C4-2B (cell line): ENCODE results near the gene DGKI.

Source experiments
- H3K27ac ChIP-seq: fragments of 450-650 bp; 2 replicates; pipeline ENCODE4 v1.5.1; 2017
- CTCF ChIP-seq: fragments of 450-650 bp; conservative IDR thresholded peaks from 2 replicates; pipeline ENCODE4 v1.5.1; 2017; ENCODE audit warnings: mild to moderate bottlenecking
- ZFX ChIP-seq: fragments of 450-650 bp; IDR thresholded peaks from 2 replicates; pipeline ENCODE4 v1.6.1; 2017

Gene DGKI

GRCh38 chr7:137445268-137445667, 401.5 kb downstream of the DGKI start:
- no peak for TF ChIP-seq ZFX
- no peak for TF ChIP-seq CTCF
- no peak overlapping the region for H3K27ac ChIP-seq

- TF ChIP-seq ZFX (no peak), CTCF (no peak)
- H3K27ac ChIP-seq, result no peak overlapping the region
Observed at GRCh38 chr7:137443616-137444015, 403.2 kb downstream of the DGKI start.

- TF ChIP-seq CTCF, result no peak
- TF ChIP-seq ZFX, result no peak
- no peak overlapping the region for H3K27ac ChIP-seq
Observed at GRCh38 chr7:137441451-137441850, 405.3 kb downstream of the DGKI start.

- H3K27ac ChIP-seq, result no peak overlapping the region
- TF ChIP-seq CTCF (no peak), ZFX (no peak)
Observed at GRCh38 chr7:137439829-137440825, 406.6 kb downstream of the DGKI start.

GRCh38 chr7:137434946-137435345, 411.8 kb downstream of the DGKI start:
- no peak overlapping the region for H3K27ac ChIP-seq
- no peak for TF ChIP-seq ZFX
- no peak for TF ChIP-seq CTCF

- H3K27ac ChIP-seq, result no peak overlapping the region
- no peak for TF ChIP-seq ZFX
- no peak for TF ChIP-seq CTCF
Observed at GRCh38 chr7:137434530-137434929, 412.2 kb downstream of the DGKI start.

GRCh38 chr7:137423321-137423720, 423.5 kb downstream of the DGKI start:
- H3K27ac ChIP-seq, result no peak overlapping the region
- TF ChIP-seq CTCF, result no peak
- no peak for TF ChIP-seq ZFX
